ENCODE data around the gene DNAAF5.

- no peak for TF ChIP-seq RNF2 (IDR thresholded peaks at IDR 0.05)
- no peak for TF ChIP-seq SMAD4 (CRISPR knock-in tag; conservative IDR thresholded peaks at IDR 0.05)
- TF ChIP-seq GTF2F1 (IDR thresholded peaks at IDR 0.05; ENCODE audit: low read depth, low read length): no peak
- no peak for TF ChIP-seq SP2 (IDR thresholded peaks at IDR 0.05; ENCODE audit: extremely low read depth, low read depth, low read length, poor library complexity, severe bottlenecking)
- TF ChIP-seq NR3C1 (CRISPR knock-in tag; IDR thresholded peaks at IDR 0.05): no peak
- no peak for TF ChIP-seq TAF1 (IDR thresholded peaks at IDR 0.05; ENCODE audit: control insufficient read depth, extremely low read depth, insufficient read depth, low read length, severe bottlenecking)
- TF ChIP-seq ZNF384 (IDR thresholded peaks at IDR 0.05; ENCODE audit: low read depth, low read length): no peak
These were observed 93.8 kb downstream of the DNAAF5 start for GRCh38 chr7:820341-820740.

All from K562 (cell line).